Activated naive CD4-positive, alpha-beta T cell treated with anti-CD3 and anti-CD28 coated beads for 36 hours (primary cell): ENCODE measurements around the gene FLRT1. TPM values are rescaled to one million over a fixed set of nuclear protein-coding genes. Genes with fewer than 3 reads are reported as not detected.
A peak's percentile ranks its signal among the peaks of the same experiment; 100 is the strongest.

Source experiments
- CTCF ChIA-PET: fragments of 350-600 bp; sonication (Branson Sonifier 250); formaldehyde crosslinking; loops from one replicate; lab custom pipeline; 2021; ENCODE audit warnings: antibody characterized with exemption; lab: Charles Lee
- DNase-seq: peaks from one replicate; pipeline ENCODE4 v3.0.0-alpha.2; 2020
- H3K27ac Mint-ChIP-seq: one replicate; pipeline ENCODE4 v1.8.0; 2021; ENCODE audit warnings: mild to moderate bottlenecking, mixed read lengths
- H3K27me3 Mint-ChIP-seq: one replicate; pipeline ENCODE4 v1.8.0; 2021; ENCODE audit warnings: low read depth, mixed read lengths
- H3K36me3 Mint-ChIP-seq: one replicate; pipeline ENCODE4 v1.8.0; 2021; ENCODE audit warnings: low read depth, mixed read lengths
- H3K4me1 Mint-ChIP-seq: one replicate; pipeline ENCODE4 v1.8.0; 2021; ENCODE audit warnings: low read depth, mixed read lengths
- H3K4me3 Mint-ChIP-seq: one replicate; pipeline ENCODE4 v1.8.0; 2021; ENCODE audit warnings: mild to moderate bottlenecking, moderate library complexity, mixed read lengths
- H3K9me3 Mint-ChIP-seq: one replicate; pipeline ENCODE4 v1.8.0; 2021; ENCODE audit warnings: mixed read lengths
- intact Hi-C: fragments of 100-400 bp; cut with micrococcal nuclease; formaldehyde crosslinking; loops from one replicate; pipeline ENCODE4 v1.15.1; 2023
- total RNA-seq, 2 experiments: library from RNA; stranded (reverse); gene quantifications; one replicate each; pipeline ENCODE4 v1.2.3, GENCODE V29; 2021

FLRT1 gene, protein sequence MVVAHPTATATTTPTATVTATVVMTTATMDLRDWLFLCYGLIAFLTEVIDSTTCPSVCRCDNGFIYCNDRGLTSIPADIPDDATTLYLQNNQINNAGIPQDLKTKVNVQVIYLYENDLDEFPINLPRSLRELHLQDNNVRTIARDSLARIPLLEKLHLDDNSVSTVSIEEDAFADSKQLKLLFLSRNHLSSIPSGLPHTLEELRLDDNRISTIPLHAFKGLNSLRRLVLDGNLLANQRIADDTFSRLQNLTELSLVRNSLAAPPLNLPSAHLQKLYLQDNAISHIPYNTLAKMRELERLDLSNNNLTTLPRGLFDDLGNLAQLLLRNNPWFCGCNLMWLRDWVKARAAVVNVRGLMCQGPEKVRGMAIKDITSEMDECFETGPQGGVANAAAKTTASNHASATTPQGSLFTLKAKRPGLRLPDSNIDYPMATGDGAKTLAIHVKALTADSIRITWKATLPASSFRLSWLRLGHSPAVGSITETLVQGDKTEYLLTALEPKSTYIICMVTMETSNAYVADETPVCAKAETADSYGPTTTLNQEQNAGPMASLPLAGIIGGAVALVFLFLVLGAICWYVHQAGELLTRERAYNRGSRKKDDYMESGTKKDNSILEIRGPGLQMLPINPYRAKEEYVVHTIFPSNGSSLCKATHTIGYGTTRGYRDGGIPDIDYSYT
- total RNA-seq, result under 1 TPM; 0.17 to 0.29 TPM

- Mint-ChIP-seq H3K27ac (no peak within 1 kb of the TSS), H3K9me3 (no peaks in the 10 kb centered on the region), H3K4me3 (no peak within 1 kb of the TSS), H3K4me1 (peaks cover 10% of the 10 kb centered on the region), H3K36me3 (no peaks in the 10 kb centered on the region), H3K27me3 (peaks cover 21% of the 10 kb centered on the region)
- intact Hi-C loops, result no loop called here
- CTCF ChIA-PET, result no interaction called here
- DNase-seq, result no peak
Measured at GRCh38 chr11:64035576-64035975, at the start of gene FLRT1. Gene FLRT1, plus strand, starts transcription at chr11:64035931. Its CDS starts 80,337 bp downstream, at chr11:64116268.

- peaks cover 30% of the 10 kb centered on the region for H3K4me1 Mint-ChIP-seq
- peak within 1 kb of the TSS; percentile 94 for H3K4me3 Mint-ChIP-seq
- no peaks in the 10 kb centered on the region for H3K9me3 Mint-ChIP-seq
- intact Hi-C loops, result loop anchor here (1.0 to 5.0 kb wide), 2 partner anchors 12 to 69 kb away; partner anchors contain the start of genes COX8A and RCOR2
- peak within 1 kb of the TSS; percentile 93 for H3K27ac Mint-ChIP-seq
- DNase-seq, result peak; percentile 91
- CTCF ChIA-PET, result interaction anchor here (0.7 to 2.0 kb wide), 3 partner anchors 14 to 150 kb away, joined by 3 to 11 read pairs (median 3); no protein-coding TSS in a partner anchor
- H3K36me3 Mint-ChIP-seq, result peaks cover 17% of the 10 kb centered on the region
- no peaks in the 10 kb centered on the region for H3K27me3 Mint-ChIP-seq
Measured at GRCh38 chr11:63986156-63986931, 49.4 kb upstream of the FLRT1 start, which contains the start of gene OTUB1. Gene OTUB1, plus strand, starts transcription at chr11:63986438. Its CDS starts 19 bp downstream, at chr11:63986457.

DNA sequence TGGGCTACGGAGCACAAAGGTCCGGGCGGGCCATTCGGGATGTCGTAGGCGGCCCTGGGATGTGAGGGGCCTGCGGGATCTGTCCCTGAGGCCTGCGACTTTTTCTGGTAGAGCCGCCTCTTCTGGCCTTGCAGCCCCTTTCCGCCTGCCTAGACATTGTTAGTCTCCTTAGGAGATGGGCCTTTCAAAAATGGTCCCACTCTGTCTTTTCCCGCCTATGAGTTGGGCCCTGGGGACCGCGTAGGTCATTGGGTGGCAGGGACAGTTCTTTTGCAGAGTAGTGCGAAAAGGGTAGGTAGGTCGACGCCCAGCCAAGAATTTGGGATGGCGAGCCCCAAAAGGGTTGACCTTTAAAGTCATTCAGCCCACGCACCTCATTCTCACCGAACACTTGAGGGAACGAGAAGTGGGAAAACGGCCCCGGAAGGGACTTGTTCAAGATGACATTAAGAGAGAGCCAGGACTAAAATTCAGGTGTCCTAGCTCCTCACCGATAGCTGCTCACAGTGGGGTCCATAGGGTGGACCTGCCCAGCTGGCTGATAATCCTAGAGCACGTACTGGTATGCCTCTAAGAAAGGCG is 48.7 kb upstream of the FLRT1 start:
- H3K27ac Mint-ChIP-seq, result no peak overlapping the region
- CTCF ChIA-PET, result interaction anchor here (1.0 to 2.0 kb wide), 2 partner anchors 13 to 149 kb away, joined by 4 to 11 read pairs; no protein-coding TSS in a partner anchor

DNA sequence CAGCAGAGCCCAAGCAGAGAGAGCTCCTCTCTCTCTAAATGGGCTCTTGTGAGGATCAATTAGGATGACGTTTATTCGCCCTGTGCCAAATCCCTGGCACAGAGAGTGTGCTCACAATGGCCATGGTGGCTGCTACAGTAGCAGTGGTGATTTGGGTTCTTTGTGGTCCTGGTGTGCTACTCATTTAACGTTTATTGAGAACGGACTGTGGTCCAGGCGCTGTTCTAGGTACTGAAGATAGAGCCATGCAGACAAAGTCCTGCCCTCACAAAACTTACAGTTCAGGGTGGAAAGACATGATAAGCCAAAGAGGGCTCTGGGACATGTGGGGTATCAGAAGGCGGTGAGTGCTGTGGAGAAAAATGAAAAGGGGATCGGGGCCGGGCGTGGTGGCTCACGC is 44.2 kb upstream of the FLRT1 start:
- Mint-ChIP-seq H3K9me3 (no peaks in the 10 kb centered on the region), H3K4me1 (peaks cover 22% of the 10 kb centered on the region), H3K36me3 (peaks cover 33% of the 10 kb centered on the region), H3K27me3 (no peaks in the 10 kb centered on the region), H3K27ac (no peak overlapping the region), H3K4me3 (no peak overlapping the region)
- DNase-seq, result no peak
- CTCF ChIA-PET, result interaction anchor here (1.7 kb wide), 1 partner anchor 9 kb away, joined by 10 read pairs; no protein-coding TSS in a partner anchor
- intact Hi-C loops, result no loop called here

More for the DNA sequence above, 48.7 kb upstream of the FLRT1 start:
- Mint-ChIP-seq H3K27me3 (no peaks in the 10 kb centered on the region), H3K4me3 (peak overlapping the region; percentile 68), H3K4me1 (peaks cover 29% of the 10 kb centered on the region), H3K9me3 (no peaks in the 10 kb centered on the region), H3K36me3 (peaks cover 23% of the 10 kb centered on the region)
- intact Hi-C loops, result loop anchor here (1.0 to 5.0 kb wide), 2 partner anchors 13 to 70 kb away; partner anchors contain the start of genes COX8A and RCOR2
- no peak for DNase-seq

GRCh38 chr11:63993100-63993499 is 42.6 kb upstream of the FLRT1 start:
- H3K27me3 Mint-ChIP-seq, result no peaks in the 10 kb centered on the region
- CTCF ChIA-PET, result no interaction called here
- no peak for DNase-seq
- peaks cover 12% of the 10 kb centered on the region for H3K4me1 Mint-ChIP-seq
- peaks cover 40% of the 10 kb centered on the region for H3K36me3 Mint-ChIP-seq
- intact Hi-C loops, result no loop called here
- H3K27ac Mint-ChIP-seq, result no peak overlapping the region
- H3K4me3 Mint-ChIP-seq, result no peak overlapping the region
- no peaks in the 10 kb centered on the region for H3K9me3 Mint-ChIP-seq

- H3K36me3 Mint-ChIP-seq, result peaks cover 35% of the 10 kb centered on the region
Measured at GRCh38 chr11:63993993-63994392, 41.7 kb upstream of the FLRT1 start.

DNA sequence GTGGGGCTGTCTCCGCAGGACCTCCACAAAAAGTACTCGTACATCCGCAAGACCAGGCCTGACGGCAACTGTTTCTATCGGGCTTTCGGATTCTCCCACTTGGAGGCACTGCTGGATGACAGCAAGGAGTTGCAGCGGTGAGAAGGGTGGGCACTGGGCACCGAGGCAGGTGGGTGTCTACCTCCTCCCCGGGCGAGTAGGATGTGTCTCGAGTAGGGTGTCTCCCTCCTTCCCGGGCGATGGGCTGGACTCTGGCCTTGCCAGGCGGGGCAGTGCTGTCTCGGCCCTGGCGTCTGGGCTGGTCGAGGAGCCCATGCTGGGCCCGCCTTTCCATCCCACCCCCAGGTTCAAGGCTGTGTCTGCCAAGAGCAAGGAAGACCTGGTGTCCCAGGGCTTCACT is 39.2 kb upstream of the FLRT1 start:
- Mint-ChIP-seq H3K4me3 (no peak overlapping the region), H3K27ac (no peak overlapping the region), H3K4me1 (peaks cover 10% of the 10 kb centered on the region), H3K27me3 (peaks cover 3% of the 10 kb centered on the region), H3K9me3 (no peaks in the 10 kb centered on the region), H3K36me3 (peaks cover 23% of the 10 kb centered on the region)
- intact Hi-C loops, result no loop called here
- CTCF ChIA-PET, result no interaction called here
- DNase-seq, result no peak

More at GRCh38 chr11:63993993-63994392, 41.7 kb upstream of the FLRT1 start:
- no peaks in the 10 kb centered on the region for H3K27me3 Mint-ChIP-seq
- H3K4me1 Mint-ChIP-seq, result peaks cover 7% of the 10 kb centered on the region
- intact Hi-C loops, result no loop called here
- no peak overlapping the region for H3K4me3 Mint-ChIP-seq
- H3K27ac Mint-ChIP-seq, result no peak overlapping the region
- no peak for DNase-seq
- no peaks in the 10 kb centered on the region for H3K9me3 Mint-ChIP-seq
- CTCF ChIA-PET, result interaction anchor here (1.2 kb wide), 1 partner anchor 25 kb away, joined by 4 read pairs; no protein-coding TSS in a partner anchor

DNA sequence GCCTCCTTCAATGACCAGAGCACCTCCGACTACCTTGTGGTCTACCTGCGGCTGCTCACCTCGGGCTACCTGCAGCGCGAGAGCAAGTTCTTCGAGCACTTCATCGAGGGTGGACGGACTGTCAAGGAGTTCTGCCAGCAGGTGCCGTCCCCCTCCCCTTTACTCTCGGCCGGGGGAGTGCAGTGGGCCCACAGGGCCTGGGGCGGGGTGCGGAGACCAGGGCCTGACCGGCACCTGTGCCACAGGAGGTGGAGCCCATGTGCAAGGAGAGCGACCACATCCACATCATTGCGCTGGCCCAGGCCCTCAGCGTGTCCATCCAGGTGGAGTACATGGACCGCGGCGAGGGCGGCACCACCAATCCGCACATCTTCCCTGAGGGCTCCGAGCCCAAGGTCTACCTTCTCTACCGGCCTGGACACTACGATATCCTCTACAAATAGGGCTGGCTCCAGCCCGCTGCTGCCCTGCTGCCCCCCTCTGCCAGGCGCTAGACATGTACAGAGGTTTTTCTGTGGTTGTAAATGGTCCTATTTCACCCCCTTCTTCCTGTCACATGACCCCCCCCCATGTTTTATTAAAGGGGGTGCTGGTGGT is 38.5 kb upstream of the FLRT1 start:
- Mint-ChIP-seq H3K36me3 (peaks cover 19% of the 10 kb centered on the region), H3K27me3 (peaks cover 3% of the 10 kb centered on the region), H3K4me3 (no peak overlapping the region), H3K9me3 (no peaks in the 10 kb centered on the region), H3K4me1 (peaks cover 8% of the 10 kb centered on the region), H3K27ac (no peak overlapping the region)
- DNase-seq, result no peak
- CTCF ChIA-PET, result no interaction called here
- intact Hi-C loops, result no loop called here

DNA sequence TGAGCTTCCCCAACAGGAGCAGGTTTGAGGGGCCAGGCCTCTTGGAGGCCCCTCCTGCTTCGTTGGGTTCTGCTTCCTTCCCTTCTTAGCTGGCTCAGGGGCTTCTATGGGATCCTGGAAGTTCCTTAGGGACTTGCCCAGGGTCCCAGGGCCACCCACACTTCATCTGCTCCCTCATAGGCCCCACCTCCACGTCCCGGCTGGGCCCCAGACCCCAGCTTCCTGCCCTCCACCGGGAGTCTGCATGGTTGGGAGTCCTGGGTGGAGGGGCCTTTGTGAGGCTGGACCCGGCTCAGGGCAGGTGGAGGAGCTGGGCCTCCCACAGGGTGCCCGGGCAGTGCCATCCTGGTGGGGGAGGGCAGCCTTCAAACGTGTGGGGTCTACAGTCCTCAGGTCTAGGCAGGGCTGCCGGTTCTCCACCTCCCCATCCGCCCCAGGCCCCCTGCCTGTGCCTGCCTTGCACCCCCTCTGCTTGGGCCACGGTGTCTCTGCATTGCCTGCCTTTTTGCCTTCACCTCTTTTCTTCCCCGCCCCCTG is 37.9 kb upstream of the FLRT1 start:
- CTCF ChIA-PET, result no interaction called here
- Mint-ChIP-seq H3K4me3 (no peak overlapping the region), H3K27me3 (peaks cover 3% of the 10 kb centered on the region), H3K36me3 (peaks cover 19% of the 10 kb centered on the region), H3K27ac (no peak overlapping the region), H3K4me1 (peaks cover 8% of the 10 kb centered on the region), H3K9me3 (no peaks in the 10 kb centered on the region)
- intact Hi-C loops, result no loop called here
- no peak for DNase-seq

- no peak overlapping the region for H3K4me3 Mint-ChIP-seq
- no peaks in the 10 kb centered on the region for H3K9me3 Mint-ChIP-seq
- peaks cover 17% of the 10 kb centered on the region for H3K36me3 Mint-ChIP-seq
- DNase-seq, result no peak
- peaks cover 6% of the 10 kb centered on the region for H3K4me1 Mint-ChIP-seq
- intact Hi-C loops, result no loop called here
- H3K27ac Mint-ChIP-seq, result no peak overlapping the region
- peaks cover 3% of the 10 kb centered on the region for H3K27me3 Mint-ChIP-seq
- CTCF ChIA-PET, result interaction anchor here (2.2 to 5.4 kb wide), 3 partner anchors 8 to 151 kb away, joined by 10 to 96 read pairs (median 11); no protein-coding TSS in a partner anchor
Measured at GRCh38 chr11:63998558-63999348, 37.0 kb upstream of the FLRT1 start.
